ENCODE data around the gene CERS4.
"Not testable (repeated sequence)": the region's sequence is repeated elsewhere in the genome, so short reads cannot be mapped to it uniquely, and the experiment has no call there.

CERS4 gene

GRCh38 chr19:8243146-8243545, 34.0 kb downstream of the CERS4 start:
- DNase-seq (ENCODE audit: low read depth, low spot score) = no peak

GRCh38 chr19:8244442-8244841, 35.3 kb downstream of the CERS4 start:
- no peak for DNase-seq (ENCODE audit: low read depth, low spot score)

GRCh38 chr19:8245869-8246835, 37.0 kb downstream of the CERS4 start:
- no peak for DNase-seq (ENCODE audit: low read depth, low spot score)

- DNase-seq (ENCODE audit: low read depth, low spot score) = not testable (repeated sequence)
Observed at GRCh38 chr19:8247129-8247890, 38.1 kb downstream of the CERS4 start.

- no peak for DNase-seq (ENCODE audit: low read depth, low spot score)
Observed at GRCh38 chr19:8248348-8249328, 39.5 kb downstream of the CERS4 start.

GRCh38 chr19:8250596-8250995, 41.4 kb downstream of the CERS4 start:
- no peak for DNase-seq (ENCODE audit: low read depth, low spot score)

GRCh38 chr19:8251025-8251472, 41.9 kb downstream of the CERS4 start:
- DNase-seq (ENCODE audit: low read depth, low spot score) = no peak

GRCh38 chr19:8252922-8253589, 43.9 kb downstream of the CERS4 start:
- DNase-seq (ENCODE audit: low read depth, low spot score) = peak; percentile 92

GRCh38 chr19:8253678-8254077, 44.5 kb downstream of the CERS4 start:
- DNase-seq (ENCODE audit: low read depth, low spot score) = peak; percentile 75

GRCh38 chr19:8254286-8255001, 45.3 kb downstream of the CERS4 start:
- no peak for DNase-seq (ENCODE audit: low read depth, low spot score)

GRCh38 chr19:8255426-8256125, 46.4 kb downstream of the CERS4 start:
- DNase-seq (ENCODE audit: low read depth, low spot score) = no peak

GRCh38 chr19:8256276-8257051, 47.3 kb downstream of the CERS4 start:
- DNase-seq (ENCODE audit: low read depth, low spot score) = no peak

- DNase-seq (ENCODE audit: low read depth, low spot score) = no peak
Observed at GRCh38 chr19:8257052-8257443, 47.9 kb downstream of the CERS4 start.

- DNase-seq (ENCODE audit: low read depth, low spot score) = no peak
Observed at GRCh38 chr19:8259142-8259921, 50.2 kb downstream of the CERS4 start.

GRCh38 chr19:8259922-8260247, 50.7 kb downstream of the CERS4 start:
- DNase-seq (ENCODE audit: low read depth, low spot score) = no peak

- DNase-seq (ENCODE audit: low read depth, low spot score) = no peak
Observed at GRCh38 chr19:8261347-8261746, 52.2 kb downstream of the CERS4 start.

- no peak for DNase-seq (ENCODE audit: low read depth, low spot score)
Observed at GRCh38 chr19:8261881-8262280, 52.7 kb downstream of the CERS4 start.

- no peak for DNase-seq (ENCODE audit: low read depth, low spot score)
Observed at GRCh38 chr19:8262431-8262830, 53.3 kb downstream of the CERS4 start.

Data from ELF-1 (cell line).